ENCODE data around the gene GMDS. TPM values are rescaled to one million over a fixed set of nuclear protein-coding genes. Genes with fewer than 3 reads are reported as not detected.

GMDS gene
- polyA plus RNA-seq, 1 of the 3 experiments (the other 2 are of a cell fraction) = 12.3 TPM

DNA sequence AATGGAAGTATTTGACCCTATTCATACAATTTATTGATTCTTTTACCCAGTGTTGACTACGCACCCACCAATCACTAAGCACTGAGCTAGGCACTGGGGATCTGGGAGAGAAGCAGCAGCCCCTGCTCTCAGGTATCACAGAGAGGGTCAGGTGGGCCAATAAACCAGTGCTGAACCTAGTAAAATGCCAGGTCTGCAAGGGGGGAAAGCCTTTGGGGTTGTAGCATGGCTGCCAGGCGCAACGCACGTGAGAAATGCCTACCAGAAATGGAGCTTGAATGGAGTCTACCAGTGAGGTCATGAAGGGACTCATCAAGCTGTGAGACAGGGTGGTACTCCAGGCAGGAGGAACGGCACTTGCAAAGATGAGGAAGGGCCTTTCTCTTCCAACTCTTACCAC is 313.6 kb downstream of the GMDS start:
- TF ChIP-seq RFX5 (IDR thresholded peaks at IDR 0.05; ENCODE audit: low read length) (no peak), ZBTB33 (IDR thresholded peaks at IDR 0.05; ENCODE audit: borderline replicate concordance, low read depth) (no peak), NFIC (IDR thresholded peaks at IDR 0.05; ENCODE audit: borderline replicate concordance) (no peak), FOSL2 (IDR thresholded peaks at IDR 0.05; ENCODE audit: borderline replicate concordance, low read depth) (no peak), RXRA (IDR thresholded peaks at IDR 0.05; ENCODE audit: borderline replicate concordance, low read depth) (no peak), CTCF (IDR thresholded peaks at IDR 0.05) (no peak), JUND (IDR thresholded peaks at IDR 0.05) (no peak), IRF3 (IDR thresholded peaks at IDR 0.05; ENCODE audit: low read depth, low read length) (no peak), TAF1 (IDR thresholded peaks at IDR 0.05; ENCODE audit: borderline replicate concordance, low read depth, low read length) (no peak), TCF12 (IDR thresholded peaks at IDR 0.05) (no peak), POLR2AphosphoS5 (IDR thresholded peaks at IDR 0.05; ENCODE audit: low read depth, low read length) (no peak), CHD2 (IDR thresholded peaks at IDR 0.05; ENCODE audit: low read length, partially characterized antibody) (no peak)
- TF ChIP-seq, protein P1, sequence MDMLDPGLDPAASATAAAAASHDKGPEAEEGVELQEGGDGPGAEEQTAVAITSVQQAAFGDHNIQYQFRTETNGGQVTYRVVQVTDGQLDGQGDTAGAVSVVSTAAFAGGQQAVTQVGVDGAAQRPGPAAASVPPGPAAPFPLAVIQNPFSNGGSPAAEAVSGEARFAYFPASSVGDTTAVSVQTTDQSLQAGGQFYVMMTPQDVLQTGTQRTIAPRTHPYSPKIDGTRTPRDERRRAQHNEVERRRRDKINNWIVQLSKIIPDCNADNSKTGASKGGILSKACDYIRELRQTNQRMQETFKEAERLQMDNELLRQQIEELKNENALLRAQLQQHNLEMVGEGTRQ (IDR thresholded peaks at IDR 0.05; ENCODE audit: borderline replicate concordance, low read depth, low read length) = no peak
- TF ChIP-seq, protein P2, sequence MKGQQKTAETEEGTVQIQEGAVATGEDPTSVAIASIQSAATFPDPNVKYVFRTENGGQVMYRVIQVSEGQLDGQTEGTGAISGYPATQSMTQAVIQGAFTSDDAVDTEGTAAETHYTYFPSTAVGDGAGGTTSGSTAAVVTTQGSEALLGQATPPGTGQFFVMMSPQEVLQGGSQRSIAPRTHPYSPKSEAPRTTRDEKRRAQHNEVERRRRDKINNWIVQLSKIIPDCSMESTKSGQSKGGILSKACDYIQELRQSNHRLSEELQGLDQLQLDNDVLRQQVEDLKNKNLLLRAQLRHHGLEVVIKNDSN (IDR thresholded peaks at IDR 0.05; ENCODE audit: borderline replicate concordance, low read depth) = no peak
- H3K27ac ChIP-seq (ENCODE audit: low read depth in 2 of 2, low read length in 1 of 2) = no peak overlapping the region
- H3K79me2 ChIP-seq (ENCODE audit: insufficient read depth) = no peaks in the 10 kb centered on the region
- no peaks in the 10 kb centered on the region for H3K9me2 ChIP-seq
- no peak for DNase-seq
- no peak overlapping the region for H3K9ac ChIP-seq
- no peaks in the 10 kb centered on the region for H4K20me1 ChIP-seq (ENCODE audit: insufficient read depth)
- no peak overlapping the region for H3K4me2 ChIP-seq
- H3K36me3 ChIP-seq (replicated peaks in 1 of 2; ENCODE audit: control insufficient read depth in 1 of 2, insufficient read depth in 2 of 2, low read length in 1 of 2) = no peaks in the 10 kb centered on the region
- H3K9me3 ChIP-seq = no peaks in the 10 kb centered on the region
- no peak overlapping the region for H2AFZ ChIP-seq (ENCODE audit: low read depth)
- no peak overlapping the region for H3K4me3 ChIP-seq (ENCODE audit: low read depth in 2 of 2, low read length in 1 of 2)
- 94% methylated on average over 3 of the region's 5 CpGs for WGBS (ENCODE audit: low lambda C conversion rate)
- no peaks in the 10 kb centered on the region for H3F3A ChIP-seq (replicated peaks; ENCODE audit: insufficient read depth)
- no peaks in the 10 kb centered on the region for H3K27me3 ChIP-seq (ENCODE audit: insufficient read depth)
- H3K4me1 ChIP-seq (ENCODE audit: control insufficient read depth in 1 of 2, insufficient read depth in 2 of 2, low read depth in 1 of 2, low read length in 1 of 2) = peaks cover 0 to 5% of the 10 kb centered on the region in 2 experiments; a peak in 1 of 4 replicates
- POLR2A ChIA-PET = no interaction called here
- CTCF ChIA-PET = interaction anchor here (1.5 kb wide), 1 partner anchor 18 kb away, joined by 3 read pairs; no protein-coding TSS in a partner anchor

Measured in SK-N-SH (cell line).